Activated T-cell treated with anti-CD3 and anti-CD28 coated beads, Interleukin-2, amount 50 U/mL, for 72 hours (primary cell): ENCODE measurements around the gene SLC9C1. TPM values are rescaled to one million over a fixed set of nuclear protein-coding genes. Genes with fewer than 3 reads are reported as not detected.
A peak's percentile ranks its signal among the peaks of the same experiment; 100 is the strongest.

Source experiments
- ATAC-seq, 2 donors: fragments of 150-1000 bp; cut with Tn5 transposase; replicated peaks in 1 of 2; 2 replicates each; pipeline ENCODE4 v1.10.0; 2021; ENCODE audit warnings: moderate library complexity in 2 of 2, mild to moderate bottlenecking in 1 of 2
- DNase-seq, 2 donors: peaks; one replicate each; pipeline ENCODE4 v3.0.0; 2021 to 2022; ENCODE audit warnings: mixed read lengths in 1 of 2
- H3K27ac Mint-ChIP-seq: one replicate; pipeline ENCODE4 v1.8.0; 2022; ENCODE audit warnings: mild to moderate bottlenecking, moderate library complexity, mixed read lengths
- H3K27me3 Mint-ChIP-seq: one replicate; pipeline ENCODE4 v1.8.0; 2022; ENCODE audit warnings: low read depth, mixed read lengths
- H3K36me3 Mint-ChIP-seq, 2 donors: one replicate each; pipeline ENCODE4 v1.8.0; 2022; ENCODE audit warnings: mixed read lengths in 2 of 2, mild to moderate bottlenecking in 1 of 2; ENCODE audit not compliant: insufficient read depth in 2 of 2
- H3K4me1 Mint-ChIP-seq: one replicate; pipeline ENCODE4 v1.8.0; 2022; ENCODE audit warnings: low read depth, mixed read lengths
- H3K4me3 Mint-ChIP-seq, 2 donors: one replicate each; pipeline ENCODE4 v1.8.0; 2022; ENCODE audit warnings: mild to moderate bottlenecking in 2 of 2, mixed read lengths in 2 of 2, moderate library complexity in 2 of 2
- H3K9me3 Mint-ChIP-seq, 2 donors: one replicate each; pipeline ENCODE4 v1.8.0; 2022; ENCODE audit warnings: mixed read lengths in 2 of 2
- total RNA-seq, 2 donors: library from RNA; stranded (reverse); gene quantifications; one replicate each; pipeline ENCODE4 v1.2.3, GENCODE V29; 2022

SLC9C1 gene
- total RNA-seq, 2 donors from 2014 or later: not detected

GRCh38 chr3:112132088-112132487, 161.9 kb downstream of the SLC9C1 start:
- peak overlapping the region; percentile 61 for H3K27ac Mint-ChIP-seq
- H3K9me3 Mint-ChIP-seq: no peaks in the 10 kb centered on the region
- no peak for ATAC-seq

GRCh38 chr3:112131111-112131510, 162.9 kb downstream of the SLC9C1 start:
- H3K27me3 Mint-ChIP-seq: no peaks in the 10 kb centered on the region
- no peaks in the 10 kb centered on the region for H3K9me3 Mint-ChIP-seq
- H3K4me3 Mint-ChIP-seq: peak overlapping the region; percentile 62 to 80
- H3K4me1 Mint-ChIP-seq: peaks cover 96% of the 10 kb centered on the region
- peak overlapping the region; percentile 40 for H3K27ac Mint-ChIP-seq
- peaks cover 4 to 6% of the 10 kb centered on the region in 2 donors for H3K36me3 Mint-ChIP-seq
- DNase-seq: no peak
- ATAC-seq: no peak

More at GRCh38 chr3:112132088-112132487, 161.9 kb downstream of the SLC9C1 start:
- Mint-ChIP-seq H3K4me3 (peak overlapping the region; percentile 93 to 96), H3K27me3 (no peaks in the 10 kb centered on the region), H3K36me3 (peaks cover 4 to 6% of the 10 kb centered on the region in 2 donors), H3K4me1 (peaks cover 96% of the 10 kb centered on the region)
- no peak for DNase-seq

DNA sequence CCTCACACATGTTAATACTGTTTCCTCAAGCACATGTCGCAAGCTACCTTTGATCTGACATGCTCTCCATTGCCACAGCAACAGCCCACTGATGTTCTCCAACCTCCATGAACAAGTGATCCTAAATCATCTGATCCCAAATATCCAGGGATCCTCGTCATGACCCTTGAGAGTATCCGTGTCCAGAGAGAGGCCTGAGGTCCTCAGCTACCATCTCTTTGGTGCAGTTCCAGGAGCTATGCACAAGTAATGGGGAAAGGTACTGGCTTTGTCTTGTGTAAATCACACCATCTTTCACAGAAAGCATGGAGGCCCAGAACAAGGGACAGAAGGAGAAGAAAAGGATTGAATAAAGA, 163.4 kb downstream of the SLC9C1 start:
- H3K27ac Mint-ChIP-seq: peak overlapping the region; percentile 73
- peaks cover 4 to 6% of the 10 kb centered on the region in 2 donors for H3K36me3 Mint-ChIP-seq
- peak overlapping the region; percentile 53 to 80 for H3K4me3 Mint-ChIP-seq
- peaks cover 96% of the 10 kb centered on the region for H3K4me1 Mint-ChIP-seq
- no peak for ATAC-seq
- H3K9me3 Mint-ChIP-seq: no peaks in the 10 kb centered on the region
- H3K27me3 Mint-ChIP-seq: no peaks in the 10 kb centered on the region
- DNase-seq: no peak

- DNase-seq: no peak
- H3K9me3 Mint-ChIP-seq: no peaks in the 10 kb centered on the region
- H3K4me1 Mint-ChIP-seq: peaks cover 92% of the 10 kb centered on the region
- no peak for ATAC-seq
- no peaks in the 10 kb centered on the region for H3K27me3 Mint-ChIP-seq
- peak overlapping the region; percentile 73 for H3K27ac Mint-ChIP-seq
- H3K4me3 Mint-ChIP-seq: peak overlapping the region; percentile 56 to 80
- H3K36me3 Mint-ChIP-seq: peaks cover 4 to 6% of the 10 kb centered on the region in 2 donors
These were observed 163.9 kb downstream of the SLC9C1 start for GRCh38 chr3:112129925-112130637.

DNA sequence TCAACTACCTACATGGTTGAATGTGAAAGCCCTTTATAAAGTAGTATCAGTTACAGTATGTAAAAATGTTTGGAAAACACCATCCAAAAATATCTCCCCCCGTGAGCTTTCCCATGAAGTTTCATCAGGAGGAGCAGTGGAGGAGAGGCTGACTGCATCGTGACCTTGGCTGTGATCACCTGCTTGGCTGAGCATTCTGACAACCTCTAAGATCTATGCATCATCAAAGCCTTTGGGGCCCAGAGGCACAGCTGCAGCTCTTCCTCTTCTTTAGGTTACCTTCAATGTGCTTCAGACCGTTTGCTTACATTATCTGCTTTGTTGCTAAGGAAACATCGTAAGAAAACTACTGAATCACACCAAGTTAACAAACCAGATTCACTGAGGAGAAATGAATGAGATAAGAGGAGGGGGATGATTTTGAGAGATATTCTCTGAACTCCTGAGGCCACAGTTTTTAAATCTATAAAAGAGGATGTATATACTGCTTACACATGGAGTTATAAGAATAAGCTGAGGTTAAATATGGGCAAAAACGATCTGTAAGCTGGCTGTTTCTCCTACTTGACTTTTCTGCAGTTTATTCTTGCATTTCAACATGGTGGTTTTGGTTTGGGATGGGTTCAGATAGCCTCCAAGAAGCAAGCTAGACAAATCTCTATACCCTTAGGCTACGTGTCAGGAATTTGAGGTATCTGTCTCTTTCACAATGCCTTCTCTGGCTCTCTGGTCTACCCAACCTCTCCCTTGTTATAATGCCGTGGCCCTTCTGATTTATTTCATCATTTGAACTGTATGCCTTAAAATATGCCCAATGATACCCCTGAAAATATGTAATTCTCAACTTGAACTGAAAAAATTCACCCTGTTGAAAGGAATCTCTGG, 164.9 kb downstream of the SLC9C1 start:
- peaks cover 4 to 6% of the 10 kb centered on the region in 2 donors for H3K36me3 Mint-ChIP-seq
- H3K27me3 Mint-ChIP-seq: no peaks in the 10 kb centered on the region
- H3K27ac Mint-ChIP-seq: peak overlapping the region; percentile 20
- ATAC-seq (peak; percentile 74 to 78), DNase-seq (peak; percentile 57 to 60)
- peak overlapping the region; percentile 53 to 56 for H3K4me3 Mint-ChIP-seq
- H3K9me3 Mint-ChIP-seq: no peaks in the 10 kb centered on the region
- peaks cover 82% of the 10 kb centered on the region for H3K4me1 Mint-ChIP-seq

GRCh38 chr3:112127522-112128494, 166.2 kb downstream of the SLC9C1 start:
- H3K36me3 Mint-ChIP-seq: peaks cover 2 to 6% of the 10 kb centered on the region in 2 donors
- ATAC-seq (peak; percentile 18 to 37), DNase-seq (no peak)
- no peaks in the 10 kb centered on the region for H3K27me3 Mint-ChIP-seq
- peaks cover 70% of the 10 kb centered on the region for H3K4me1 Mint-ChIP-seq
- H3K4me3 Mint-ChIP-seq: peak overlapping the region; percentile 53 to 56
- H3K9me3 Mint-ChIP-seq: no peaks in the 10 kb centered on the region
- peak overlapping the region; percentile 85 for H3K27ac Mint-ChIP-seq

- DNase-seq (no peak), ATAC-seq (no peak)
- H3K4me3 Mint-ChIP-seq: peak overlapping the region; percentile 53 to 56
- H3K36me3 Mint-ChIP-seq: peaks cover 2 to 6% of the 10 kb centered on the region in 2 donors
- H3K27me3 Mint-ChIP-seq: no peaks in the 10 kb centered on the region
- peak overlapping the region; percentile 85 for H3K27ac Mint-ChIP-seq
- H3K9me3 Mint-ChIP-seq: no peaks in the 10 kb centered on the region
- peaks cover 63% of the 10 kb centered on the region for H3K4me1 Mint-ChIP-seq
These were observed 167.5 kb downstream of the SLC9C1 start for GRCh38 chr3:112126511-112126911.

DNA sequence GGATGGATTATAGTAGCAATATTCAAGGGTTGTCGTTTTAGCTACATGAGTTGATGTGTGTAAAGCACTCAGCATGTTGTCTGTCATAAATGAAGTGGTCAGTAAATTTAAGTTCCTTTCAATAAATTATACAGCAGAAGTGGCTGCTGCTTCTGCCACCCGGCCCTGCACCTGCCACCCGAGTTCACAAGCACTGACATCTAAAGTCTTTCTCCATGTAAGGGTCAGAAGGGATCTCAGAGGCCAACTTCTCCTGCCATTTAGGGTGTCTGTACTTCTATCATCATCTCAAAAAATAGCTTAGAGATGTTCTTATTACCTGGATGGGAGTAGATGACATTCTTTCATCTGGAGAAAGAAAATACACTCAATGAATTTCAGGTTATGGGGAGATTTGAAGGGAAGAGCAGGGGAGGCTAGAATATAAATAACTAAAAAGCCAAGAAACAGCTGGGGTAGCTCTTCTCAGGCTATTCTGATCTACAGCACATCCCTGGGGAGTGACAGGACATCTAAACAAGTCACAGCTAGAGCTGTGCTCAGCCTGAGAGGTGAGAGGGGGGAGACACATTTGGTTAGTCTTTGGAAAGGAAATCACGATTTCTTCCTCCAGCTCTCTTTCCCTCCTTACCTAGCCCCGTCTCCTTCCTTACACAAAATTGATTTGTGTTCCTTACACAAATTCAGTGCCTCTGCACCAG, 169.0 kb downstream of the SLC9C1 start:
- no peak for ATAC-seq
- Mint-ChIP-seq H3K4me3 (no peak overlapping the region), H3K27me3 (no peaks in the 10 kb centered on the region), H3K4me1 (peaks cover 63% of the 10 kb centered on the region), H3K36me3 (peaks cover 0 to 2% of the 10 kb centered on the region in 2 donors), H3K9me3 (no peaks in the 10 kb centered on the region), H3K27ac (peak overlapping the region; percentile 6)
- no peak for DNase-seq

DNA sequence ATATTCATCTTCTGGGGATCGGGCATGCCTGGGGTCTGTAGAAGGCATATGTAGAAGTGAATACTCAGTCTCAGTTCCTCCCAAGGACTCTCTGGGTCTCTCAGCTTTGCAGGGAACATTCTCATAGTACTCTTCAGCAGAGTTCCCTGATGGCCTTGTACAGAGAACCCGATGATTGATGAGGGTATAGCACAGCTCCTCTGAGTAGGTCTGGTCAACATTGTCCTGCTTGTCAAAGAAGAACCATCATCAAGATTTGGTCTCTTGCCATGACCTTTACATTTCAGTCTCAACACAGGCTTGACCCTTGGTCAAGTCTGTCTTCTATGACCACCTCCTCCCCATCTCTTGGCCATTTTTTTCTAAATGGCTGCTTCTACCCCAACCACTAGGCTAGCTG, 170.5 kb downstream of the SLC9C1 start:
- no peak overlapping the region for H3K27ac Mint-ChIP-seq
- H3K9me3 Mint-ChIP-seq: no peaks in the 10 kb centered on the region
- no peak for DNase-seq
- no peak for ATAC-seq
- H3K27me3 Mint-ChIP-seq: no peaks in the 10 kb centered on the region
- H3K4me3 Mint-ChIP-seq: no peak overlapping the region
- peaks cover 63% of the 10 kb centered on the region for H3K4me1 Mint-ChIP-seq
- H3K36me3 Mint-ChIP-seq: no peaks in the 10 kb centered on the region

- no peaks in the 10 kb centered on the region for H3K9me3 Mint-ChIP-seq
- no peaks in the 10 kb centered on the region for H3K27me3 Mint-ChIP-seq
- ATAC-seq: no peak
- peaks cover 62% of the 10 kb centered on the region for H3K4me1 Mint-ChIP-seq
- no peak overlapping the region for H3K4me3 Mint-ChIP-seq
- no peak overlapping the region for H3K27ac Mint-ChIP-seq
- H3K36me3 Mint-ChIP-seq: no peaks in the 10 kb centered on the region
- DNase-seq: no peak
These were observed 171.1 kb downstream of the SLC9C1 start for GRCh38 chr3:112122870-112123269.

GRCh38 chr3:112121577-112122547, 172.2 kb downstream of the SLC9C1 start:
- no peaks in the 10 kb centered on the region for H3K9me3 Mint-ChIP-seq
- H3K27ac Mint-ChIP-seq: peak overlapping the region; percentile 62
- no peaks in the 10 kb centered on the region for H3K27me3 Mint-ChIP-seq
- H3K36me3 Mint-ChIP-seq: peaks cover 0 to under 1% of the 10 kb centered on the region in 2 donors
- H3K4me1 Mint-ChIP-seq: peaks cover 52% of the 10 kb centered on the region
- DNase-seq (no peak), ATAC-seq (no peak)
- no peak overlapping the region for H3K4me3 Mint-ChIP-seq
